Measurements from ENCODE around the gene SASH1. TPM values are rescaled to one million over a fixed set of nuclear protein-coding genes. Genes with fewer than 3 reads are reported as not detected.
"Not testable (repeated sequence)": the region's sequence is repeated elsewhere in the genome, so short reads cannot be mapped to it uniquely, and the experiment has no call there.

Gene SASH1
- total RNA-seq, 1 donor from 2014 or later, result 1.6 TPM

DNA sequence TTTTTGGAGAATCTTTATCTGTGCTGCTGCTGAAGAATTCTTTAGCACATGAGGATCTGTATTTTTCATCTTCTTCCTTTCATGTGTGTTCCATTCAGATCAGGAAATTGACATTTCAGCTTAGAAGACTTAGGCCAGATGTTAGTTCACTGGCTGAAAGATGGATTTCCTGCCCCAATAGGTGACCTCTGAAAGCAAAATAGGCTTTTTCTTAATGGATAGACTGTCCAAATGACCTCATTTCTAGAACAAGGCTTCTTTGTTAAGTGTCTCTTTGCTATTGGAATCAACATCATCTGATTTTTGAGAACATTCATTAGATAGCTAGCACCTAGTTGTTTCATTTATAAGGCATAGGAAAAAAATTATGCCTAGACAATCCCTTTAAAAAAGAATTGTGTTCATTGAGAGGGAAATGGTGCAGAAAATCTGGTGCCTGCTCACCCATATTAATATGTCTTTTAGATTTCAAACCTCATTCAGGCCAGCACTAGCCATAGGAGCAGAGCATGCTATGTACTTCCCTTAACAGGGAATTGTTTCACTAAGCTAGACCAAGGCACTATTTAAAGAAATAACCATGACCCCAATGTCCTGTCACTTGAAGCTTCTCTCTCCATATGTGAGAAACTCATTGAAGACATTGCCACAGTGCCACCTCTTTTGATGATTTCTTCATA lies 13.6 kb upstream of the SASH1 start:
- intact Hi-C loops (cut with micrococcal nuclease), result no loop called here

DNA sequence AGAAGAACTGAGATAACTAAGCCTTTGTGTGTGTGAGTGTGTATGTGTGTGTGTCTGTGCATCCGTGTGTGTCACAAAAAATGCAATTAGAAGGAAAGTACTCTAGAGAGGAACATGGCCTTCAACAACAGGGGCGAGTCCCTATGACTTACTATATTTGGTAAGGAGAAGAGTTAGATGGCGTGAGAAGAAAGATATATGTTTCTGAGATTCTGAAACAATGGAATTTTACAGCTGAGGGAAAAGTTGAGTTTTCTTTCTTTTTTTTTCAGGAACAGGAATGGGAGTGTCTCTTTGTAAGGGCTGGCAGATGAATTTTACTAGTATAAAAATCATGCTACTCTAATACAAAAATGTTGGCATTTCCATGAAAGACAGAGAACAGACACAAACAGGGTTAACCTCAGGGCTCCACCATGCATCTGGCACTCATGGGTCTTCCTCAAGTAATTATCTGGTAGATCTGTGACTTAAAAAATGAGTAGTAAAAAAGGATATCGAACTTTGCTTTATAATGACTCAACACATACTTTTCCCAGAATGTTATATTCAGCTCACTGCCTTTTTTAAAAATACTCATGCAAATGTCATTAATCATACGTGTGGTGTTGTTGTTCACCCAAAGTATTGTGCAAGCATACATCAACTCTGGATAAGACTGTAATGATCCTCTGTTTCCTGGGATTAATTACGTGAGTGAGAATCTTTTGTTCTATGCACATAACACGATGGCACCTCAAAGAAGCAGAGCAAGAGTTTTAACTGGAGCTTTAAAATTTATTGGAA lies 12.8 kb upstream of the SASH1 start:
- intact Hi-C loops (cut with micrococcal nuclease), result no loop called here

DNA sequence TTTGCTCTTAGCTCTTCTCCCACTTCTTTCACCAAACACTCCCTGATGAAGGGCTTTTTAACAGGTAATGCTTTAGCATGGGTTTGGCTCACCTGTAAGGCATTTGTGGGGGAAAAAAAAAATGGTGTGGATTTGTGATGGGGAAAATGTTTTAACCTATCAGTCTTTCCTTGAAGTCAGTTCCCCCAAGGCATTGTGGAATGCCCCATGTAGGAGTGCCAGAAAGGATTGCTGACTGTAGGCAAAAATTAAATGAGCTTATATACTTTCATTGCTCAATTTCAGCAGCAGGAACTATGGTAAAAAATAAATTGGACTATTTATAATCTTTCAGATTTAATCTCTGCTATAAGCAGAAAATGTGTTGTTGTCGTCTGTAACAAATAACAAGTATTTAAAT lies 10.6 kb upstream of the SASH1 start:
- intact Hi-C loops (cut with micrococcal nuclease), result no loop called here

DNA sequence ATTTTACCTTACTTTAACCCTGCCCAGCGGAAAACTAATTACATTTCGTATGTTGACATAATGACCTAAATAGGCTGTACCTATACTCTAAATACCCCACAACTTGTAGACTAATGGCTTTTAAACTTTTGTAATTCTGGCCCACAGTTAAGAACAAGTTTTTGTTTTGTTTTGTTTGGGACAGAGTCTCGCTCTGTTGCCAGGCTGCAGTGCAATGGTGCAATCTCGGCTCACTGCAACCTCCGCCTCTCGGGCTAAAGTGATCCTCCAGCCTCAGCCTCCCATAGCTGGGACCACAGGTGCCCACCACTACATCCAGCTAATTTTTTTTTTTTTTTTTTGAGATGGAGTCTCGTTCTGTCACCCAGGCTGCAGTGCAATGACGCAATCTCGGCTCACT lies 5.7 kb upstream of the SASH1 start:
- intact Hi-C loops (cut with micrococcal nuclease), result no loop called here

DNA sequence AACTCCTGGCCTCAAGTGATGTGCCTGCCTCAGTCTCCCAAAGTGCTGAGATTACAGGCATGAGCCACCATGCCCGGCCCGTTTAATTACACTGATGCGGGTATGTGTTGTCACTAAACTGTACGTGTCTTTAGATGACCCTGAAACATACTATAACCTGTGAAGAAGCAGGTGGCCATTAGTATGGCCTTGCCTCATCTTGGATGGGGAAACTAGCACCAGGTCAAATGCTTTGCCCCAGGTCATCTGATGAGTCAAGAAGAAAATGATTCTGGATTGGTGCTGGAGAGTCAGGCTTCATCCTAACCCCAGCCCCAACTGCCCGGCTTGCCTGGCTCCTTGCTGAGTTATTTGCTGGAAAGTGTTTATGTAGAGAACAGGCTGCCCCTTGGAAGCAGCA lies 2.9 kb upstream of the SASH1 start:
- intact Hi-C loops (cut with micrococcal nuclease), result loop anchor here (5.0 kb wide), 1 partner anchor 113 kb away; no protein-coding TSS in a partner anchor

DNA sequence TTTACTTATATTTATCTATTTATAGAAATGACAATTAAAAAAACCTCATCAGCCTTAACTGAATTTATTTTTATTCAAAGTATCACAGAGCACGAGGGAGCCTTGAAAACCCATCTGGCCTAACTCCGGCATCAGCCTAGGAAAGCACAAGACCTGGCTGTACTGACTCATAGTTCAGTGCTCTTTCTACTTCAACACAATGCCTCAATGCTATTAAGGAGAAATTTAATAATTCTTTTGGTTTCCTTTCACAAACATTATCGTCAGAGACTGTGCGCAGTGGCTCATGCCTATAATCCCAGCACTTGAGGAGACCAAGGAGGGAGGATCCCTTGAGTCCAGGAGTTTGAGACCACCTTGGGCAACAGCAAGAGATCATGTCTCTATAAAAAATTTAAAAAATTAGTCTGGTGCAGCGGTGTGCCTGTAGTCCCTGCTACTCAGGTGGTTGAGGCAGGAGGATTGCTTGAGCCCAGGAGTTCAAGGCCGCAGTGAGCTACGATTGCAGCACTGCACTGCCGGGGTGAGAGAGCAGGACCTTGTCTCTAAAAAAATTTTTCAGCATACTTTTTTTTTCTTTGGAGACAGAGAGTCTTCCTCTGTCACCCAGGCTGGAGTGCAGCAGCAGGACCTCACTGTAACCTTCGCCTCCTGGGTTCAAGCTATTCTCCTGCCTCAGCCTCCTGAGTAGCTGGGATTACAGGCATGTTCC lies 1.9 kb upstream of the SASH1 start:
- intact Hi-C loops (cut with micrococcal nuclease), result loop anchor here (5.0 kb wide), 1 partner anchor 112 kb away; no protein-coding TSS in a partner anchor

DNA sequence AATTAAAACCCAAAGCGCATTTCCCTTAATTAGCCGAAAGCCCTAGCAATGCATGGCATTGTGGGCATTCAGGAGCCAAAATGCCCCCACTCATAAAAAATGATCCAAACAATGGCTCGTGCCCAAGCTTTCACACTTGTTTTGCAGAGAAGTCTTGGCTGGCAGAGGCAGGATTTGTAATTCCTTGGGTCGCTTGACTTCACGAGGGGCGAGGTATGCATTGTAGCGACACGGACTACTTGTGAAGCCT lies 613 bp upstream of the SASH1 start:
- intact Hi-C loops (cut with micrococcal nuclease), result loop anchor here (5.0 kb wide), 1 partner anchor 110 kb away; no protein-coding TSS in a partner anchor

DNA sequence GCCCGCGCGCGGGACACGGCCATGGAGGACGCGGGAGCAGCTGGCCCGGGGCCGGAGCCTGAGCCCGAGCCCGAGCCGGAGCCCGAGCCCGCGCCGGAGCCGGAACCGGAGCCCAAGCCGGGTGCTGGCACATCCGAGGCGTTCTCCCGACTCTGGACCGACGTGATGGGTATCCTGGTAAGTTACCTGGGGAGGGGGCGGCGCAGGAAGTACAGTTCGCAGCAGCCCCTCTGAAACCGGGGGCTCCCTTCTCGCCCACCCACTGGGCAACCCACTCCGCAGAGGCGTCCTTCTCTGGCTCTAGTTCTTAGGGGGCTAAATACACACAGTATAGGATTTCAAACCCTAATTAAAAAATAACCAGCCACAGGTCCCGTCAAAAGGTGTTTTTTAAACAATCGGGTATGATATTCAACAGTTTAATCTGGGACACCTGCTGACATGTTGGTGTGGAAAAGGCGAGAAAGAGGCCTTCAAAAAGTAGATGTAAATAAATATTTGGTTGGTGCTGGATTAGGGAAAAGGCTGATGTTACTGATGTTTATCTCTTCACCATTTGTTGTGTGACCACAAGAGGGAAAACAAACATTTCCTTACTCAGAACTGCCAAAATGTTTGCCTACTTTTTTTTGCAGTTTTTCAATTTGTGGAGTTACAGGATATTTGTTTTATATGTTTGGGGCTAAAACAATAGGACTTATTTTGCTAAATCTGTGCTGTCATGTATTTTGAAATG lies 577 bp downstream of the SASH1 start:
- intact Hi-C loops (cut with micrococcal nuclease), result loop anchor here (5.0 kb wide), 1 partner anchor 109 kb away; no protein-coding TSS in a partner anchor

DNA sequence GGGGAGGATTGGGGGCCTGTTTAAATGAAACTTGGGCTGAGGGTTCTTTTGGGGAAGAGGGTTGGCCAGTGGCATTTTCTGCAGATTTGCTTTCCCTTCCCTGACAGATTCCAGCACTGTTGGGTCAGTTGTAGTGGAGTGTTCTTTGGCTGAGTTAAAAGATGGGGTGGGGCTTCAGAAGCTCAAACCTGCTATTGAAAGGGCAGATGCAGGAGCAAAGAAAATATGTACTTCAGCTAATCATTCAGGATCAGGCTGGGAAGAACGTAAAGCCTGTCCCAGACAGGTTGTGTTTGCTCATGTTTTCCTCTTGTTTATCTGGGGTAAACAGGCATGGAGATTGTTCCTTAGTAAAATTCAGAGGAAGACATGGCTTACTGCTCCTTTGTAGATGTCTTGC lies 2.5 kb downstream of the SASH1 start:
- intact Hi-C loops (cut with micrococcal nuclease), result no loop called here

DNA sequence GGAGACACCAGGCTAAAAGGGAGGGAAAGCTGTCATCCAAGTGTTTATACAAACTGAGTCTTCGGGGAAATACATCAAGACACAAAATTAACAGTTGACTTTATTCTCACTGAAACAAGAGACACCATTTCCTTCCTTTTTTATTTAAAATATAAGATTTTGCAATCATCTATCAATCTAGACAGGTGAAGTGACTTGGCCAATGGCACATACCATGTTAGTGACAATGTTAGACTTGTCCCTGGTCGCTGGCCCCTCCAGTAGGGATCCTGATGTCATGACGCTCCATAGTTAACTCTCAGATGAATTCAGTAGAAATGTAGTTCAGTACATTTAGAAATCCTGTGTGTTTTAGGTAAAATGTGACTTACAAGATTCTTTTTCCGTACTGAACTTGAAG lies 2.9 kb downstream of the SASH1 start:
- intact Hi-C loops (cut with micrococcal nuclease), result no loop called here

DNA sequence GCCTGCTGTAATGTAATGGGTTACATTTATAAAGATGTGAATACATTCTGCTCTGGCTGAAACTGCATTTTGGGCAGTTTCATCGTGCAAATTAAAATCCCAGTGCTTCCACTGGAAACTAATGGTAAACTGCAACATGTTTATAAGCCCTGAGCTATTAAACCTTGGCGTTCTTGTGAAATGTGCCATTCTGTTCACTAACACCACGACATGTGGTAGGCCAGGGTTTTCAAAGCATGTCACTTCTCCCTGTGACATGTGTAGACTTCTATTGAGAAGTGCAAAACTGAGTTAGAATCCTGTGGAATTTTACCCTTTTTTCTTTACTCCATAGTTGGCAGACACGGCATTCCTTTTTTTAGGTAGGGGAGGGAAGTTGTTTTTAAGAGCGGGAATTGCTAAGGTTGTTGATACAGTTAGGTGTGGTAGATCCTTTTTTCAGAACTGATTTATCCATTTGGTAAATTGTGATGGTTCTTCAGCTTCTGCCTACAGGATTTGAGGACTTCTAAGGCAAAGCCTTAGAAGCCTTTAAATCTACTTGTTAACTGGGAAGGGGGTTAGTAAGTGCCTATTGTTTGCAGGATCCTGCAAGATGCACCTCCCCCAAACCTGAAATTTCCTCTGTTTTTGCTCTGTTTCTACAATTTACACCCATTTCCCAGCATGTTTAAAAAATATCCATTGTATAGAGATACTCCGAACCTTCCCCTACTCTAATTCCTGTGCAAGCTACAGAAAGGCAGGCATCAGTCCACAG lies 4.2 kb downstream of the SASH1 start:
- intact Hi-C loops (cut with micrococcal nuclease), result no loop called here

DNA sequence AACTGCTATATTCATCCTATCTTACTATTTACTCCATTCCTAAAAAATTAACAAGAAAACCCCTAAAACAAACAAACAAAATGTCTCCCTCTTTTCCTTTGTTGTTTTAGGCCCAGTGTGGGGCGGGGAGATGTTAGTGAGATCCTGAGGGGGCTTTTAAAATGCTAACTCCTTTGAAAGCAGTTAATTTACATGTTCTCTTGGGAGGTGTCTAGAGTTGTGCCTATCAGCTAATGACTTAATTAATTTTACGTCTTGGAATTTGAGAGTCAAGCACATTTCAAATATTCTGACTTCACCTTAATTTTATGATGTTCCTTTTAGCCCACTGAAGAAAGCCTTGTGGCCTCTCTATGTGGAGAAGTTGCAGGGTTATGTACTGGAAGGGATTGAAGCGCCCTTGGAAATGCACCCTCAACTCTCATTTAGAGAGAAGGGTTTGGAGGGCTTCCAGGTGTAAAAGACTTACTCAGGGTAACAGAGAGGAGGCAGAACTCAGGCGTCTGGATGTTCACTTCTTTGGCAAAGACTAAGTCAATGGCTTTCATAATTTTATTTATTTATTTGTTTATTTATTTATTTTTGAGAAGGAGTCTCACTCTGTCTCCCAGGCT lies 4.9 kb downstream of the SASH1 start:
- intact Hi-C loops (cut with micrococcal nuclease), result no loop called here

DNA sequence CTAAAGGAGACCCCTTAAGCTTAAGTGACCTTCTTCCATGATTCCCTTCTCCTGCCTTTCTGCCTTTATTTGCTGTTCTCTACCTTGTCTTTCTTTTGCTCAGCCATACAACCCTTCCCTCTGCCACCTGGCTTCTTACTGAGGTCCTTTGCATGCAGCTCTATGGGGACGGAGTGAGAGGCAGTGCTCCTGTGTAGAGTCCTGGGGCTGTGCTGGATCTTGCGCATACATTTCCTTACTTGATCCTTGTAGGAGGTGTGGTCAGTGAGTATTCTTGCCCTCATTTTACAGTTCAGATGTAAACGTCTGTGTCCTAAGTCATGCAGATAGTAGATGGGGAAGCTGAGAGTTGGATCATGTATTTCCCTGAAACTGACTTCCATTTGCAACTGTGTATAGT lies 5.7 kb downstream of the SASH1 start:
- intact Hi-C loops (cut with micrococcal nuclease), result no loop called here

DNA sequence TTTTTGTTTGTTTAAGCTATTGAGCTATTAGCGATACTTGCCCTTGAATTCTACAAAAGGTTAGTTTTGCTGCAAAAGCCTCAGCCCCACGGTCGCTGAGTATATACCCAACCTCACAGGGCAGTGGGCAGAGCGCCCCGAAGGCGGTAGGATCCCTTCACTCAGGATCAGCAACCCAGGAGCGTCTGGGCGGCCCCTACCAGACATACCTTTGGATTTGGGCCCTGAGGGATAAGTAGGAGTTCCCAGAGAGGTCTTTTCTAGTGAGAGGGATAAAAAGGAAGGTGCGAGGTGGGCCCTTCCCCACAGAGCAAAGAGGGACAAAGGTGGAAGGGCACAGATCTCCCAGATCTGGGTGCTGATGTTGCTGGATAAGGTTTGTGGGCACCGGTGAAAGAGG lies 6.1 kb downstream of the SASH1 start:
- intact Hi-C loops (cut with micrococcal nuclease), result no loop called here

DNA sequence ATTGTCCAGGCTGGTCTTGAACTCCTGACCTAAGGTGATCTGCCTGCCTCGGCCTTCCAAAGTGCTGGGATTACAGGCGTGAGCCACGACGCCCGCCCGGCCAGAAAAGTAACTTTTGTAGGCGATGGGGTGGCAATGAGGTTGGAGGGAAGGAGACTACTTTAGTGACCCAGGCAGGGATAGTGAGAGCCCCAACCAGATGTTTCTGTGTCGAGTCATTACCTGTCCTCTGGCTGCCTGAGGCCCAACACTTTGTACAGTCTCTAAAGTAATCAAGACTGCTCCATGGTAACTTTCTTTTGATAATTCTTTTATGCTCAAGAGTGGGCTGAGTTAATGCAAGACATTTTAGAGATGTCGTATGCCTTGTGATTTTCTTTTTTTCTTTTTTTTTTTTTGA lies 6.8 kb downstream of the SASH1 start:
- intact Hi-C loops (cut with micrococcal nuclease), result no loop called here

DNA sequence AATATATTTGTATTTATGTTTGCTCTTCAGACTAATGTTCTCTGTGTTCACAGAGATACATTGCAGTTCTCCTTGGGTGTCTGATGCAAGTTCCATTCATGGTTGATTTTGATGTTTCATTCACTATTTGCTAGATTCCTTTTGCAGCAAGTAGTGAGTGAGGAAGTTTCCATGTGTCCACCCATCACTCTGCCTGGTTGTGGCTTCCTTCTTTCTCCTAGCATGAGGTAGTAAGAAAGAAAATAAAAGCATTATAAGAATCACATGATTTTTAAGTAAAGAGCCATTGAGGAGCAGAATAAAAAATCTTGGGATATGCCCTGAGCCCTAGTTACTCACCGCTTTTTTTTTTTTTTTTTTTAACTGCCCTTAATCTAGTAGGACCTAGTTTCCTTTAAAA lies 8.7 kb downstream of the SASH1 start:
- intact Hi-C loops (cut with micrococcal nuclease), result no loop called here

DNA sequence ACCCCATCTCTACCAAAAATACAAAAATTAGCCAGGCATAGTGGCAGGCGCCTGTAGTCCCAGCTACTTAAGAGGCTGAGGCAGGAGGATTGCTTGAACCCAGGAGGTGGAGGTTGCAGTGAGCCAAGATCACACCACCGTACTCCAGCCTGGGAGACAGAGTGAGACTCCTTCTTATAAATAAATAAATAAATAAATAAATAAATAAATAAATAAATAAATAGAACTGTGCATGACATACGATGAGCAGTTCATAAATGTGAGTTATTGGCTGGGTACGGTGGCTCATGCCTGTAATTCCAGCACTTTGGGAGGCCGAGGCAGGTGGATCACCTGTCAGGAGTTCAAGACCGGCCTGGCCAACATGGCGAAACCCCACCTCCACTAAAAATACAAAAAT lies 9.8 kb downstream of the SASH1 start:
- intact Hi-C loops (cut with micrococcal nuclease), result not testable (repeated sequence)

DNA sequence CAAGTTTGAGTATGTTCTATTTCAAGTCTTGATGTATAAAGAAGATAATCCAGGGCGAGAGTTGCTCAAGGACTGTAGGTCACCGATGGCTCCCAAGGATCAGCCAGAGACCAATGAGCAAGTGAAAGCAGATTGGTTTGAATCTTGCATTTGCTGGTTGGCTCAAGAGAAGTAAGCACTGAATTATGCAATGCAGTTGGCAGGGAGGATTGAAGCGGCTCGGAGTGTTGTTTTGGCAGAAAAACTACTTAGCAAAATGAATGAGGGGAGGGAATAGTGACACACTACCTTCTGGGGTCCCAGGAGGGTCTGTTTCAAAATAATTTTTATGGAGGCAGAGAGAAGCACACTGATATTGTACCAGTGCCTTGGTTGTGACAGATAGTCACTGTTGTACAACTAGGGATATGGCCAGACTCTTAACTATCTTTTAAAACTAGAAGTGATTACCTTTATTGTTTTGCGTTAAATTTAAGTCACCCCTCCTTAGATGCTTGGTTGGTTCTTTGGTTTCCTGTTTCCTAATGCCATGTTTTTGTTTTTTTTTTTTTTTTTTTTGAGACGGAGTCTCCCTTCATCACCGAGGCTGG lies 15.7 kb downstream of the SASH1 start:
- intact Hi-C loops (cut with micrococcal nuclease), result no loop called here

DNA sequence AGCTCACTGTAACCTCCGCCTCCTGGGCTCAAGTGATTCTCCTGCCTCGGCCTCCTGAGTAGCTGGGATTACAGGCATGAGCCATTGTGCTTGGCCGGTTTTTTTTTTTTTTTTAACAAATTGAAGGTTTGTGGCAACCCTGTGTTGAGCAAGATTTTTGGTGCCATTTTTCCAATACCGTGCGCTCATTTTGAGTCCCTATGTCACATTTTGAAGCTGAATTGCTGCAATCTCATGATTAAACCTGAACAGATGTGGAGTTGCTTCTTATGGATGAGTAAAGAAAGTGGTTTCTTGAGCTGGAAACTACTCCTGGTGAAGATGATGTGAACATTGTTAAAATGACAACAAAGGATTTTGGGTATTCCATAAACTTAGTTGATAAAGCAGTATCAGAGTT lies 16.6 kb downstream of the SASH1 start:
- intact Hi-C loops (cut with micrococcal nuclease), result no loop called here

All from T-helper 1 cell treated with Interleukin-12 subunit alpha and Interleukin-12 subunit beta and Interleukin-4 antibody, amounts not matched to agents 30 ng/mL and 1 ng/mL, for 36 hours (primary cell).